Naive thymus-derived CD4-positive, alpha-beta T cell (primary cell): ENCODE data around the gene CHD8. TPM values are rescaled to one million over a fixed set of nuclear protein-coding genes. Genes with fewer than 3 reads are reported as not detected.

Experiments used
- ATAC-seq: fragments of 150-1000 bp; cut with Tn5 transposase; 2 replicates; pipeline ENCODE4 v1.10.0; 2021; ENCODE audit warnings: mild to moderate bottlenecking, moderate library complexity
- CTCF ChIA-PET: fragments of 350-600 bp; sonication (Branson Sonifier 250); formaldehyde crosslinking; loops from one replicate; lab custom pipeline; 2021; ENCODE audit warnings: antibody characterized with exemption; lab: Charles Lee
- POLR2A ChIA-PET: fragments of 350-600 bp; sonication (Branson Sonifier 250); formaldehyde crosslinking; loops from one replicate; lab custom pipeline; 2021; ENCODE audit warnings: antibody characterized with exemption, inconsistent platforms; lab: Charles Lee
- DNase-seq, 9 donors: peaks; one replicate each; pipeline versions ENCODE4 v3.0.0 to v3.0.0-alpha.2; 2020 to 2022; ENCODE audit warnings: mixed read lengths in 1 of 9
- H3K27ac ChIP-seq: one replicate; pipeline ENCODE4 v1.7.0; 2013; ENCODE audit warnings: mild to moderate bottlenecking, low read depth, low read length, moderate library complexity
- H3K27me3 ChIP-seq, 2 donors: one replicate each; pipeline ENCODE4 v1.7.0; 2013; ENCODE audit warnings: low read length in 2 of 2, mild to moderate bottlenecking in 2 of 2, moderate library complexity in 2 of 2; ENCODE audit not compliant: control insufficient read depth in 2 of 2, insufficient read depth in 2 of 2
- H3K36me3 ChIP-seq, 3 experiments: 1 replicate in 2 of 3; 2 replicates in 1 of 3; pipeline ENCODE4 v1.7.0; 2013; ENCODE audit warnings: low read length in 3 of 3, mild to moderate bottlenecking in 3 of 3, moderate library complexity in 1 of 3; ENCODE audit not compliant: insufficient read depth in 3 of 3, control insufficient read depth in 2 of 3
- H3K4me1 ChIP-seq, 2 donors: one replicate each; pipeline ENCODE4 v1.7.0; 2013; ENCODE audit warnings: low read length in 2 of 2, mild to moderate bottlenecking in 2 of 2, moderate library complexity in 1 of 2; ENCODE audit not compliant: control insufficient read depth in 2 of 2, insufficient read depth in 2 of 2
- H3K4me3 ChIP-seq: 2 replicates; pipeline ENCODE4 v1.7.0; 2013; ENCODE audit warnings: mild to moderate bottlenecking, low read length
- H3K9me3 ChIP-seq, 3 experiments: 1 replicate in 2 of 3; 2 replicates in 1 of 3; pipeline ENCODE4 v1.7.0; 2013; ENCODE audit warnings: low read length in 3 of 3; ENCODE audit not compliant: control insufficient read depth in 2 of 3
- H3K27ac Mint-ChIP-seq, 9 donors: one replicate each; pipeline ENCODE4 v1.8.0; 2020 to 2022; ENCODE audit warnings: mixed read lengths in 9 of 9, mild to moderate bottlenecking in 8 of 9, moderate library complexity in 5 of 9, inconsistent platforms in 2 of 9
- H3K27me3 Mint-ChIP-seq, 5 donors: one replicate each; pipeline ENCODE4 v1.8.0; 2021 to 2022; ENCODE audit warnings: mixed read lengths in 5 of 5, mild to moderate bottlenecking in 1 of 5
- H3K36me3 Mint-ChIP-seq, 5 donors: one replicate each; pipeline ENCODE4 v1.8.0; 2020 to 2022; ENCODE audit warnings: mixed read lengths in 5 of 5, mild to moderate bottlenecking in 3 of 5, inconsistent platforms in 1 of 5
- H3K4me1 Mint-ChIP-seq, 7 donors: one replicate each; pipeline ENCODE4 v1.8.0; 2020 to 2022; ENCODE audit warnings: mixed read lengths in 7 of 7, mild to moderate bottlenecking in 3 of 7, inconsistent platforms in 1 of 7
- H3K4me3 Mint-ChIP-seq, 10 donors: one replicate each; pipeline ENCODE4 v1.8.0; 2020 to 2022; ENCODE audit warnings: mild to moderate bottlenecking in 10 of 10, mixed read lengths in 10 of 10, moderate library complexity in 6 of 10, inconsistent platforms in 2 of 10
- H3K9me3 Mint-ChIP-seq, 11 donors: one replicate each; pipeline ENCODE4 v1.8.0; 2020 to 2022; ENCODE audit warnings: mixed read lengths in 11 of 11, mild to moderate bottlenecking in 4 of 11, inconsistent platforms in 1 of 11, moderate library complexity in 1 of 11
- intact Hi-C, 2 donors: fragments of 100-400 bp; cut with micrococcal nuclease; formaldehyde crosslinking; loops; one replicate each; pipeline ENCODE4 v1.15.1; 2023
- polyA plus RNA-seq, 2 donors: library from polyadenylated mRNA; unstranded; fragments of 300-500 nt; fragmentation: Illumina TruSeq; gene quantifications; one replicate each; pipeline ENCODE4 v1.2.3, GENCODE V29; 2021
- total RNA-seq, 6 experiments: library from RNA in 5 of 6; stranded (reverse) in 5 of 6; gene quantifications; 1 replicate in 5 of 6; 2 replicates in 1 of 6; pipeline ENCODE4 v1.2.3 and lab custom pipeline; 2021 to 2026

CHD8 gene
- total and polyA plus RNA-seq, 7 experiments from 2014 or later, result 39.3 to 143 (median 128) TPM

GRCh38 chr14:21496453-21496852, 40.5 kb upstream of the CHD8 start:
- Histone ChIP-seq H3K9me3 (no peaks in the 10 kb centered on the region), H3K27ac (no peak overlapping the region), H3K27me3 (no peaks in the 10 kb centered on the region), H3K36me3 (peaks cover 4 to 85% (median 17%) of the 10 kb centered on the region in 3 experiments), H3K4me1 (peaks cover 4 to 8% of the 10 kb centered on the region in 2 donors), H3K4me3 (no peak overlapping the region)
- ATAC-seq (no peak), DNase-seq (no peak)
- Mint-ChIP-seq H3K4me3 (no peak overlapping the region), H3K27ac (peak overlapping the region in 1 of 9 donors; percentile 45), H3K9me3 (no peaks in the 10 kb centered on the region), H3K27me3 (no peaks in the 10 kb centered on the region), H3K36me3 (peaks cover 7 to 49% (median 27%) of the 10 kb centered on the region in 5 donors), H3K4me1 (peaks cover 14 to 28% (median 26%) of the 10 kb centered on the region in 7 donors)
- POLR2A ChIA-PET, result no interaction called here
- intact Hi-C loops, result loop anchor here in 1 of 2 donors (1.0 kb wide), 1 partner anchor 19 kb away; the partner anchor contains the start of gene TOX4
- CTCF ChIA-PET, result interaction anchor here (0.7 kb wide), 1 partner anchor 28 kb away, joined by 8 read pairs; no protein-coding TSS in a partner anchor

DNA sequence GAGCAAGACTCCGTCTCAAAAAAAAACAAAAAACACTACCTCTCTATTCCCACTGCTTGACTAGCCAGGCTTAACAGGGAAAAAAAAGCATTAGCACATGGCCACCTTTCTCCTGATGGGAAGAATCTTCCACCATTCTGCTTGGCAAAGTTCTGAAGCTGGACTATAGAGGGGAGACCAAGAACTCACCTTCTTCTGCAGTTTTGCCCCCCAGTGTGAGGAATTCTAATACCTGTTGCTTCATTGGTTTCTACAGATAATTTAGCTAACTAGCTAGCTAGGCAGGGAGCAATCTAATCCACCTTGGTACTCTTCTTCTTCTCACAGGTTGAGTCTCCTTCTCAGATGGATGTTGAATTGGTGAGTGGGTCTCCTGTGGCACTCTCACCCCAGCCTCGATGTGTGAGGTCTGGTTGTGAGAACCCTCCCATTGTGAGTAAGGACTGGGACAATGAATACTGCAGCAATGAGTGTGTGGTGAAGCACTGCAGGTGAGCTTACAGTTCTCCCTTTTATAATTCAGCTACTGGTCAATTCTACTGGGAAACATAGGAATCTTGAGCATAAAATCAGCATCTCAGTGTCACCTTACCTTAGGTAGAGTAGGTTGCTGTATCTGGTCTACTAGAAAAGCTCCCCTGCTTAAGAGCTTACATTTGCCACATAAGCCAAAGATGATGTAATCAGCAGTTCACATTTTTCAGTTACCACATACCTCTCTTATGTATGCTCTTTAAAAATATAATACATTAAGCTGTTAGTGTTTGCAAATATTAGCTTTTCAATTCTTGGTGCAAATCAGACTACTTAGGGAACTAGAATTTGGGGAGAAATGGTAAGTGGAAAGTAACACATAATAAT, 39.2 kb upstream of the CHD8 start:
- H3K4me1 Mint-ChIP-seq, result peaks cover 14 to 22% (median 17%) of the 10 kb centered on the region in 7 donors
- peak overlapping the region in 2 of 9 donors; percentile 6 to 53 for H3K27ac Mint-ChIP-seq
- no peak for DNase-seq
- no peaks in the 10 kb centered on the region for H3K9me3 Mint-ChIP-seq
- Histone ChIP-seq H3K27ac (no peak overlapping the region), H3K4me1 (peaks cover 4 to 8% of the 10 kb centered on the region in 2 donors), H3K36me3 (peaks cover 4 to 83% (median 17%) of the 10 kb centered on the region in 3 experiments), H3K4me3 (no peak overlapping the region), H3K9me3 (no peaks in the 10 kb centered on the region), H3K27me3 (no peaks in the 10 kb centered on the region)
- POLR2A ChIA-PET, result interaction anchor here (0.6 to 1.2 kb wide), 4 partner anchors 13 to 480 kb away, joined by 3 to 5 read pairs (median 4); partner anchors contain the start of gene METTL3
- intact Hi-C loops, result no loop called here
- CTCF ChIA-PET, result interaction anchor here (0.7 to 1.9 kb wide), 4 partner anchors 16 to 67 kb away, joined by 3 to 6 read pairs (median 4); partner anchors contain the start of gene METTL3
- H3K4me3 Mint-ChIP-seq, result no peak overlapping the region
- peaks cover 7 to 49% (median 24%) of the 10 kb centered on the region in 5 donors for H3K36me3 Mint-ChIP-seq
- ATAC-seq, result no peak
- no peaks in the 10 kb centered on the region for H3K27me3 Mint-ChIP-seq

DNA sequence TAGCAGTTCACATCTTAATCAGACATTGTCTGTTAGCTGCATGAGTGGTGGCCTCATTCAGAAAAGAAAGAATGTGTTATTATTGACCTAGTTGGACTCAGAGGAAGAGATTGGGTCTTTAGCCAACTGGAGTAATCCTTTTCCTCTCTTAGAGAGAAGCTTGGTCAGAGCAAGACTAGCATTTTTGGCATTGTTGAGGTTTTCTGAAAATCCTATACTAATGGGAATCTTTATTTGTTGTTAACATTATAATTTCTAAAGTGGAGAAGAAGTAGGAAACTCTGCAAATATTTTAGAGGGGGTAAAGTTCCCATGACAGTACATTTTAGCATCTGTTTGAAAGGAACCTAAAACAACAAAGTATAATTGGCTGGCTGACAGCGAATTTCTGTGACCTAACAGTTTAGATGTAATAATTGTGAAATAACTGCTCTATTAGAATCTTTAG, 30.7 kb upstream of the CHD8 start:
- ATAC-seq, result no peak
- Histone ChIP-seq H3K4me1 (no peaks in the 10 kb centered on the region), H3K27me3 (no peaks in the 10 kb centered on the region), H3K27ac (no peak overlapping the region), H3K4me3 (no peak overlapping the region), H3K36me3 (peaks cover 0 to 38% (median 9%) of the 10 kb centered on the region in 3 experiments), H3K9me3 (no peaks in the 10 kb centered on the region)
- ChIA-PET CTCF (no interaction called here), POLR2A (interaction anchor here (0.8 to 1.0 kb wide), 2 partner anchors 24 to 30 kb away, joined by 3 to 4 read pairs; partner anchors contain the start of genes CHD8 and METTL3)
- no peaks in the 10 kb centered on the region for H3K27me3 Mint-ChIP-seq
- no peaks in the 10 kb centered on the region for H3K9me3 Mint-ChIP-seq
- peaks cover 0 to 18% (median 11%) of the 10 kb centered on the region in 7 donors for H3K4me1 Mint-ChIP-seq
- intact Hi-C loops, result no loop called here
- H3K27ac Mint-ChIP-seq, result peak overlapping the region in 2 of 9 donors; percentile 14 to 29
- H3K4me3 Mint-ChIP-seq, result no peak overlapping the region
- no peak for DNase-seq
- peaks cover 5 to 21% (median 6%) of the 10 kb centered on the region in 5 donors for H3K36me3 Mint-ChIP-seq

DNA sequence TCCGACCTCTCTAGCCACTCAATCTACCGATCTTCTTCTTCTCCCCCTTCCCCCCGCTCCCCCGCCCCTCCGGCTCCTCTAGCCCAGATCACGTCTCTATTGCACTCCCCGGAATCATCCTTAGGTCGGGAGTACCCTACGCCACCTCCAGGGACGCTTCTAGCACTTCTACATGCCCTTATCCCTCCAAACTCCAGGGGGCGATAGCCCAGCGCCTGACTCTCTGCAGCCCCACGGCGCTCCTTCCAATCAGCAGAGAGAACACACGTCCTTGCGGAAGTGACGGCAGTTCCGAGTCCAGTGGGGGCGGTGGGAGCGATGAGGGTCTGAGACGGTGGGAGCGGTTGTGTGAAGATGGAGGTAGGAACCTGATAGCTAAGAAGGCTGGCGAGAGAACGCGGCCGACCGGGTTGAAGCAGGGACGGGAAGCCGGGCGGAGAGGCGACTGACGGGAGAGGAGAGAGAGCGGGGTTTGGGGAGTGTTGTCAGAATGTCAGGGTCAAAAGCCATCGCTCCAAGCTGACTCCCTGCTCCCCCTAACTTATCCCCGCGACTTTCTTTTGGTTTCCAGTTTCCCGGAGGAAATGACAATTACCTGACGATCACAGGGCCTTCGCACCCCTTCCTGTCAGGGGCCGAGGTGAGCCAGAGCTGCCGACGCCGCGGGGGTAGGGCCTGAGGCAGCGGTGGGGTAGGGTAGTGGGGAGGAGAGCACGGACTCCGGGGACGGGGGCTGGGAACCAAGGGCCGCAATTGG, 21.2 kb upstream of the CHD8 start, which contains the start of the genes RAB2B and TOX4:
TSS of gene RAB2B (minus strand) at position 35 of the 757 bp plus-strand sequence. CDS start 87 bp downstream, outside the sequence.
TSS of gene TOX4 (plus strand) at position 271 of the 757 bp plus-strand sequence. CDS start at position 355, 84 bp downstream.
- Mint-ChIP-seq H3K4me1 (peaks cover 18 to 74% (median 58%) of the 10 kb centered on the region in 7 donors), H3K4me3 (peak within 1 kb of the TSS; percentile 96 to 100 (median 99)), H3K36me3 (peaks cover 3 to 19% (median 10%) of the 10 kb centered on the region in 5 donors), H3K9me3 (no peaks in the 10 kb centered on the region), H3K27me3 (no peaks in the 10 kb centered on the region), H3K27ac (peak within 1 kb of the TSS; percentile 93 to 100 (median 98))
- peak within 1 kb of the TSS; percentile 88 for H3K27ac ChIP-seq
- H3K4me3 ChIP-seq, result peak within 1 kb of the TSS; percentile 99
- H3K4me1 ChIP-seq, result peaks cover 21 to 22% of the 10 kb centered on the region in 2 donors
- ATAC-seq (peak; percentile 99), DNase-seq (peak; percentile 83 to 98 (median 97))
- H3K27me3 ChIP-seq, result no peaks in the 10 kb centered on the region
- no peaks in the 10 kb centered on the region for H3K9me3 ChIP-seq
- ChIA-PET CTCF (interaction anchor here (1.0 to 1.7 kb wide), 4 partner anchors 21 to 40 kb away, joined by 3 to 5 read pairs (median 4); partner anchors contain the start of genes CHD8 and METTL3), POLR2A (interaction anchor here (1.0 to 5.1 kb wide), 14 partner anchors 10 to 1844 kb away, joined by 3 to 53 read pairs (median 5); partner anchors contain the start of genes CHD8, METTL3, PABPN1 and SALL2)
- peaks cover 0 to 22% (median 0%) of the 10 kb centered on the region in 3 experiments for H3K36me3 ChIP-seq
- intact Hi-C loops, result loop anchor here (1.0 to 10.0 kb wide), 15 partner anchors 19 to 1844 kb away; partner anchors contain the start of genes CHD8 (in 2 of the 2), HNRNPC (in 2 of the 2), METTL3 (in 2 of the 2) and SUPT16H (in 2 of the 2)

DNA sequence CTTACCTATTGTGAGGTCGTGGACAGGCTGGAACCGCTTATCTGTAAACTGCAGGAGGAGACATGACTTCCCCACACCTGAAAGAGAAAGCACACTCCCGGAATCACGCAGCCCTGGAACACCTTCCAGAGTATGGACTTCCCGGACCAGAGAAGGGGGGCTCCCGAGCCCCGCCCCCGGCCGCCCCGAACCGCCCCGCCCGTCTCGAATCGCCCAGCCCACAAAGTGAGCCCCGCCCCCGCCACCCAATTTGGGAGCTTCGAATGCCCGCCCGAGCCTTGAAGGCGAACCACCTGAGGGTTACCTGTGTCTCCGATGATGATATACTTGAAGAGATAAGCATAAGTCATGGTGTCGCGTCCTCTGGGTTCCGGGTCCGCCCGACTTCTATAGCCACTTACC, 20.6 kb upstream of the CHD8 start:
- Histone ChIP-seq H3K27ac (peak overlapping the region; percentile 88), H3K9me3 (no peaks in the 10 kb centered on the region), H3K4me3 (peak overlapping the region; percentile 99), H3K4me1 (peaks cover 21 to 22% of the 10 kb centered on the region in 2 donors), H3K36me3 (peaks cover 0 to 22% (median 0%) of the 10 kb centered on the region in 3 experiments), H3K27me3 (no peaks in the 10 kb centered on the region)
- ChIA-PET POLR2A (interaction anchor here (0.8 to 5.1 kb wide), 11 partner anchors 10 to 208 kb away, joined by 3 to 53 read pairs (median 4); partner anchors contain the start of genes CHD8, METTL3 and SALL2), CTCF (interaction anchor here (1.0 to 1.7 kb wide), 3 partner anchors 20 to 39 kb away, joined by 3 to 7 read pairs (median 5); partner anchors contain the start of gene CHD8)
- intact Hi-C loops, result loop anchor here (2.0 to 10.0 kb wide), 6 partner anchors 51 to 1844 kb away; partner anchors contain the start of genes BCL2L2 (in 1 of the 2), DAD1 (in 1 of the 2), PABPN1 (in 1 of the 2) and PPP1R3E (in 1 of the 2)
- ATAC-seq (peak; percentile 63), DNase-seq (peak in 1 of 9 donors; percentile 79)
- Mint-ChIP-seq H3K36me3 (peaks cover 3 to 21% (median 11%) of the 10 kb centered on the region in 5 donors), H3K27me3 (no peaks in the 10 kb centered on the region), H3K27ac (peak overlapping the region; percentile 93 to 100 (median 98)), H3K4me3 (peak overlapping the region; percentile 96 to 100 (median 99)), H3K4me1 (peaks cover 19 to 73% (median 54%) of the 10 kb centered on the region in 7 donors), H3K9me3 (no peaks in the 10 kb centered on the region)
